HG03159 (cell line): ENCODE measurements around the gene AGBL1.
"Not testable (repeated sequence)": the region's sequence is repeated elsewhere in the genome, so short reads cannot be mapped to it uniquely, and the experiment has no call there.

Experiments used
- ATAC-seq: cut with Tn5 transposase; IDR thresholded peaks from one replicate; pipeline ENCODE4 v1.9.1; 2021; ENCODE audit warnings: mild to moderate bottlenecking, moderate library complexity; ENCODE audit not compliant: unreplicated experiment

The AGBL1 gene

DNA sequence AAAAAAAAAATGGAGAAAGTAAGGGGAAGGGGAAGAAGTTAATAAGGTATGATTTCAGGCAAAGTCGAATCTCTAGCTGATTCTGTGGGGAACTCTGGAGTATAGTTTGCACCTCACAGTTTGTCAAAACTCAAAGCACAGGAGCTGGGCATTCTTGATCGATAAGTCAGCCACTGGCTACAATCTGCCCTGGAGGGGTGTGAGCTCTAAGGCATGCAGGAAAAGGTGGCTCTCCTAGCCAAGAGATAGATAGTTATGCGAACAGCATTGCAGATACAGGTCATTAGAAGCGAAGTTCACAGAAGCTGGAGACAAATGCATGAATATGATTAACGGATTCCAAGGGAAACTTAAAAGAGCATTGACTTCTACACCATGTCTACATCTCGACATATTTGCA lies 952.6 kb downstream of the AGBL1 start:
- ATAC-seq = no peak

DNA sequence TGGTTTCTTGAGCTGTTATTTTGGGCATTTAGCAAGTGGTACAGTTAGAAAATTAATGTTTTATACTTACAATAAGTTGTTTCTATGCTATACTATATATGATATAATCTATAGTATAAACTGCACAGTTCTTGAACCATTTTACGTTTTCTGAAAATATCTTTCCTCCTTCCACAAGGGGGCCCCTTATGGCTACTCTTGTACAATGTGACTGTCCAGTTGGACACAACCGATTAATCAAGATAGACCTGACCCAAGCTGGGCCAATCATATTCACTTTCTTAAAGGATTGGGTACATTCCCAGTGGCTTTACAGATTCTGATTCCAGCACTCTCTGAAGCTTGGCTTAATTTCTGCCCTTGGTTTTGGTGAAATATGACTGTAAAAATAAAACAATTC lies 953.4 kb downstream of the AGBL1 start:
- no peak for ATAC-seq

DNA sequence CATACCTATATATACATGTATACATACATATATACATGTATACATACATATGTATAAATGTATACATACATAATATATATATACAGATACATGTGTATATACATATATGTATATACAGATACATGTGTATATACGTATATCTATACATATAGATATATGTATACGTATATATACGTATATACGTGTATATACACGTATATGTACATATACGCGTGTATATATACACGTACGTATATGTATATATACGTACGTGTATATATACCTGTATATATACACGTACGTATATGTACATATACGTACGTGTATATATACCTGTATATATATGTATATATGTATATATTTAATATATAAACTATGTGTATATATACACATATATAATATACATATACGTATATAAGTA lies 955.2 kb downstream of the AGBL1 start:
- ATAC-seq = no peak

- no peak for ATAC-seq
Measured at GRCh38 chr15:87038404-87038803, 958.7 kb downstream of the AGBL1 start.

DNA sequence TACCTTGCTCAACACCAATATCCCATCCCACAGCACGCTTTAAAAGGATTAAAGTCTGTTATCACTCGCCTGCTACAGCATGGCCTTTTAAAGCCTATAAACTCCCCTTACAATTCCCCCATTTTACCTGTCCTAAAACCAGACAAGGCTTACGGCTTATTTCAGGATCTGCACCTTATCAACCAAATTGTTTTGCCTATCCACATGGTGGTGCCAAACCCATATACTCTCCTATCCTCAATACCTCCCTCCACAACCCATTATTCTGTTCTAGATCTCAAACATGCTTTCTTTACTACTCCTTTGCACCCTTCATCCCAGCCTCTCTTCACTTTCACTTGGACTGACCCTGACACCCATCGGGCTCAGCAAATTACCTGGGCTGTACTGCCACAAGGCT lies 962.9 kb downstream of the AGBL1 start:
- not testable (repeated sequence) for ATAC-seq

- ATAC-seq = no peak
Measured at GRCh38 chr15:87045746-87046145, 966.1 kb downstream of the AGBL1 start.

GRCh38 chr15:87047203-87047965 lies 967.7 kb downstream of the AGBL1 start:
- no peak for ATAC-seq
